GM18909 (cell line): ENCODE data around the gene APAF1.

Experiments
- ATAC-seq: cut with Tn5 transposase; IDR thresholded peaks from one replicate; pipeline ENCODE4 v1.9.1; 2021; ENCODE audit warnings: mild to moderate bottlenecking; ENCODE audit not compliant: unreplicated experiment, poor library complexity

APAF1 gene

DNA sequence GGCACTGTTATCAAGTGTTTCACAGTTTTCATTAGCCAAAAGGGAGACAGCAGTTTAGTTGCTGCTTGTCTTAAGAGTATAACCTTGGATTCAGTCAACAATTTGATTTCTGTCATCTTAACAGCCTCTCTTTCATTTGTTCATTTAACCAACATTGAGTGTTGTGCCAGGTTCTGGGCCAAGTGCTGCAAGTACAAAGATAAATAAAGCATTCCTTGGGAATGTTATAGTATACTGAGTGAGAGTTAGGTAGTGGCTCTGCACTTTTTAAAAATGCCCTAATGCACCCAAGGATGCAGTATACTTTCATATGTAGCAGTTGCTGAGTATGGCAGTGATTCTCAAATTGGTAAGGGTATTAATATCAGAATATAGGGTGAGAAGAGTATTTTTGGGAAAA, 15.4 kb downstream of the APAF1 start:
- ATAC-seq = no peak

DNA sequence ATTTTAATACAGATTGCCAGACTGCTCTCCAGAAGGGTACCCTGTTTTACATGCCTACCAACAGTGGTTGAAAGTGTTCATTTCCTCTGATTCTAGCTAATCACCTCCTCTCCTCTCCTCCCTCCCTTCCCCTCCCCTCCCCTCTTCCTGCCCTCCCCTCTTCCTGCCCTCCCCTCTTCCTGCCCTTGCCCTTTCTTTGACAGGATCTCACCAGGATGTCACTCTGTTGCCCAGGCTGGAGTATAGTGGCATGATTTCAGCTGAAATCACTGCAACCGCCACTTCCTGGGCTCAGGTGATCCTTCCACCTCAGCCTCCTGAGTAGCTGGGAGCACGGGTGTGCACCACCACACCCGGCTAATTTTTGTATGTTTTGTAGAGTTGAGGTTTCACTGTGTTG, 24.7 kb downstream of the APAF1 start:
- ATAC-seq = no peak

DNA sequence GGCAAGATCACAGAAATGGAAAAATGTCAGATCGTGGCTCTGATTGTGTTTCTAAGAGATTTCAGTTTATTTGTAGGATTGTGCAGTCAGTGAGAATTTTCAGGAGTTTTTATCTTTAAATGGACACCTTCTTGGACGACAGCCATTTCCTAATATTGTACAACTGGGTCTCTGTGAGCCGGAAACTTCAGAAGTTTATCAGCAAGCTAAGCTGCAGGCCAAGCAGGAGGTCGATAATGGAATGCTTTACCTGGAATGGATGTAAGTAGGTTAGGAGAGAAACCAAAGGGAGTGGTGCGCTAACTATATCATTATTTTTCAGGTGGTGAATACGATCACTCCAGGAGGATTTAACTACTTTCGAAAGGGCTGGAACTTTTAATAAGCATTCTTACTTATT, 26.4 kb downstream of the APAF1 start:
- no peak for ATAC-seq

DNA sequence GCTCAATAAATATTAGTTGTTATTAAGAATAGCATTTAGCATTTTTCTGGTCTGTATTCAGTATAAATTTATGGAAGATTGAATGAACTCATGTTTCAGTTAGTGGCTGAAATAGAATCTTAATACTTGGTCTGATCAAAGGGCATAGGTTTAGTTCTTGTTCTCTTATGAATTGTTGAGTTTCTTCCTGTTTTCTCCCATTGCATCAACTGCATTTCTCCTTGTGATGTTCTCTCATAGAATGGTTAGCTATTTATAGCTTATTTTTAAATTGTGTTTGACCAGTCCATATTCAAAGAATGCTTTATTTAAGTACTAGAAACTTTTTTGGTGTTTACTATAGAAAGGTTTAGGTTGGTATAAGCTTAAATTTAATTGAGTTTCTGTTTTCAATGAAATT, 29.8 kb downstream of the APAF1 start:
- no peak for ATAC-seq

DNA sequence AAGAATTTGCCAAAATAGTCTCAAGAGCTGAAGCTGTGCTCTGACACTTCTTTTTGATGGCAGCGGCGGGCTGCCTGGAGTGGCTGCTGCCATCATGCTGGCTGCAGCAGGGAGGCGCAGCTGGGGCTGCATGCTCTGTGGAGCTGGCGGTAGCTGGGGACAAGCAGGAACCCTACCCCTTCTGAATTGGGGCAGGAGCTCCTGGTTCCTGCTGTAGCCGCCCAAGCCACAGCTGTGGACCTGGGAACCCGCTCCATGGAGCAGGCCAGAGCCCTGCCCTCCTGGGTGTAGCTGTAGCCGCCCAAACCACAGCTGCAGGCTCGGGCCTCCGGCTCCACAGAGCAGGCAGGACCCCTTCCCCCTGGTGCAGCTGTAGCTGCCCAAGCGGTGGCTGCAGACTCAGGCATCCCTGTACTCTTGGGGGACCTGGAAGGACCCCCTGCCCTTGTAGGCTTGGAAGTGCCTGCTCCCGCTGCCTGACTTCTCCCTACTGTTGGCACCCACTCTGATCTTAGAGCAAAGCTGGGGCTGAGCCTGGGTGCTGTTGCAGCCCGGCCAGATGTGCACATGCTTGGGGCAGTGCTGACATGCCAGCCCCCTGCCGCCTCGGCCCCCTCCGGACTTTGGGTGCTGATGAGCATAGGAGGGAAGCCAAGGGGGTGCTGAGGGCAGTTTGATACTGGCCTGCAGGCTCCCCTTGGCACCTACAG, 33.3 kb downstream of the APAF1 start:
- ATAC-seq = no peak

DNA sequence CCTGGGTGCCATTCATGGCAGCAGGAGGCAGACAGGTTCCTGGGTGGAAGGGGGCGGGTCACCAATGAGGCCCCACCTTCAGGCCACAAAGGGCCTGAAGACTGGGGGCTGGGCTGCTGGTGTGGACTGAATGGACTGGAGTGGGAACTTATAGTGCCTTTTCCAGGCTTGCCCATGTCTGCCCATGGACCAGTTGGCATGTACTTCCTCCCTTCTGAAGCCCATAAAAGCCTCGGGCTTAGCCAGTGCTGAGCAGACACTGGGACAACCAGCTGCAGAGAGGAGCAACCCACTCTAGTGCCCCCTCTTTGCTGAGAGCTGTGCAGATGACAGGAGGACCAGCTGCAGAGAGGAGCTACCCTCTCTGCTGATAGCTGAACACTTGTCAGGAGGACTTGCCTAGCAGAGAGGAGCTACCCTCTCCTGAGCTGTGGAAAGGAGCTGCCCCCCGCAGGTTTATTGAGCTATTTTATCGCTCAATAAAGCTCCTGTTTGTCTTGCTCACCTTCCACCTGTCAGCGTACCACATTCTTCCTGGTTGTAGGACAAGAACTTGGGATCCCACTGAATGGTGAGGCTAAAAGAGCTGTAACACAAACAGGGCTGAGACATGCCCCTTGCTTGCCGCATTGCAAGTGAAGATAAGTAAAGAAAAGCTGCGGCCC, 34.0 kb downstream of the APAF1 start:
- ATAC-seq = no peak

DNA sequence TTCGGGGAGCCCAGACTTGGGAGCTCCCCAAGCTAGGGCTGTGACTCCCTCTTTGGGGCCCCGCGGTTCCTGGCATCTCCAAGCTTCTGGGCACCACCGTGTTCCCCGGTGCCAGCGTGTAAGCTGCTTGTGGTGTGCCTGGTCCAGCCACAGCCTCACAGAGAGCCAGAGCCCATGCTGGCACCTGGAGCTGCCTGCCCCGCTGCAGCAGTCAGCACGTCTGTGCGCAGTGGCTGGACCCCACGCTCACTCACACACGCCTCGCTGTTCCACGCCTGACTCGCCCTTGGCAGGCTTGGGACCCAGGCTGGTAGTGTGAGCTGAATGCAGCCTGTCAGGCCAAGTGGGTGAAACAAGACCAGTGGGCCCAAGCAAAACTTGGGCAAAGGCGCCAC, 34.5 kb downstream of the APAF1 start:
- no peak for ATAC-seq

DNA sequence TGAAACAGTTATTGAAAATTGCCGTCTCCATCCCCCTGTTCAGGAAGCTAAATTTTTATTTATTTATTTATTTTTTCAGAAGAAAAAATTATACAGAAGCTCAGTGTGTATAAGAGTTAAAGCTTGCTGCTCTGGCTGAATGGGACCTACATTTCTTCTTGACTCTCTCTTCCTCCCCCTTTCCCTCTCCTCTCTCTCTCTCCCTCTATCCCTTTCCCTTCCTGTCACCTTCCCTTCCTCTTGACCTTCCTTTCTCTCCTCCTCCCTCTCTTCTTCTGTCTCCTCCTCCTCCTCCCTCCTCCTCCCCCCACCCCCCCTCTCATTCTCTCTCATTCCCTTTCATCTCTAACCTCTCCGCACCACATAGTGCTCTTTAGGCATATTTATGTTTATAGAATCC, 39.1 kb downstream of the APAF1 start:
- no peak for ATAC-seq

DNA sequence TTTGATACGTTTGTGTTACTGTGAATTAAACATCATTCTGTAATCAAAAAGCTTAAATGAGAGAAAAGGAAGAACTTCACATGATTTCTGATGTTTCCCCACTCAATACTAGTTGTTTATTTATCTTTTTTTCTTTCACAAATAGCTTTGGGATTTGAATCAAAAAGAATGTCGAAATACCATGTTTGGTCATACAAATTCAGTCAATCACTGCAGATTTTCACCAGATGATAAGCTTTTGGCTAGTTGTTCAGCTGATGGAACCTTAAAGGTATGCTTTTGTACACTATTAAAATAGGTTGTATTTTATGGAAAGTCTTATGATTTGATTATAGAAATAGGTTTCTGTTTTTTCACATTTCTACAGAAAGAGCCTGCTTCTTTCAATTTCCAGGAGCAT, 41.5 kb downstream of the APAF1 start:
- no peak for ATAC-seq

DNA sequence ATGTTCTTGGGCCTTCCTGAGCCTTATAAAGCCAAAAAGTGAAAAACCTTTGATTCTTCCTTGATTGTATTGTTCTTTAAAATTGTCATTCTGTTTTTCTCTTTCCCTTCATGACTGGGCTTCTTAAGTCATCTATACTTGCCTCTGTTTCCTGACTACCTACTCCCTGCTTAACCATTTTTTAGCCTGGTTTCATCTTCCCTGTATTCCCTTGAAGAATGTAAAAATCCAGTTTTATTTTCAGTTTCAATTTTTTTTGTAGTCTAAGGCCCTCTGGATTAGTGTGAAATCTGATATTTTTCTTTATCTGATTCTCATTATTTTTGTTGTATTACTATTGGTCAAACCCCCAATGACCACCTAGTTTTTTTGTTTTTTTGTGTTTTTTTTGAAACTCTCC, 46.3 kb downstream of the APAF1 start:
- ATAC-seq = no peak

DNA sequence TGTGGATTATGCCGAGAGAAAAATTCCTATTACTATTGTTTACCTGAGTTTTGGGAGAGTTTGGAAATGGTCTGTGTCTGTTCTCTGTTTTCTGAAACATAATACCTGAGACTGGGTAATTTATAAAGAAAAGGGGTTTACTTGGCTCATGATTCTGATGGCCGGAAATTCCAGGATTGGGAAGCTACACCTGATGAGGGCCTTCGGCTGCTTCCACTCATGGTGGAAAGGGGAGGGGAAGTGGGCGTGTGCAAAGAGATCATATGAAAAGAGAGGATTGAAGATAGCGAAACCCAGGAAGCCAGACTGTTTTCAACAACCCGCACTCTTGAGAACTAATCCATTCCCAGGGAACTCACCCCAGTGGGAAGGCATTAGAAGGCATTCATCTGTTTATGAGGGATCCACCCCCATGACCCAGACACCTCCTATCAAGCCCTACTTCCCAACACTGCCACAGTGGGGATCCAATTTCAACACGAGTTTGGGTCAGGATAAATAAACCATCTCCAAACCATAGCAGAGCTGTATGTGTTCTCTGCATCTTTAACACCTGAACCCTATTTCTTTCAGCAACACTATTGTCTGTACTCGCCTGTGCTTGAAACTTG, 51.1 kb downstream of the APAF1 start:
- ATAC-seq = no peak

DNA sequence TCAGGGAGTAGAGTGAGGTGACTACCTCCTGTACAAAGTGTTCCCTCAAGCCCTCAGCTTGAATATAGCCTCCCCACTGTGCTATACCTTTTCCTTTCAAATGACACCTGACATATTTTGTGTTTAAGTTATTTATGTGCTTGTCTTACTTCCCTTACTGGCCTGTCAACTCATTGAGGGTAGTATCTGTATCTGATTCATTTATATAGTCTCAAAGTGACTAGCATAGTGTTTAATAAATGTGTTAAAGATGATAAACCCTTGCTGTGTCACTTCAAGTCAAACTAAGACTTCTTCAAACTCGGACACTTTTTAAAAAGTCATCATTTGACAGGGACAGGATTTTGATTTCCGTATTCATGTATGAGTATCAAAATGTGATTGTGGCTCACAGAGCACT, 52.1 kb downstream of the APAF1 start:
- no peak for ATAC-seq

DNA sequence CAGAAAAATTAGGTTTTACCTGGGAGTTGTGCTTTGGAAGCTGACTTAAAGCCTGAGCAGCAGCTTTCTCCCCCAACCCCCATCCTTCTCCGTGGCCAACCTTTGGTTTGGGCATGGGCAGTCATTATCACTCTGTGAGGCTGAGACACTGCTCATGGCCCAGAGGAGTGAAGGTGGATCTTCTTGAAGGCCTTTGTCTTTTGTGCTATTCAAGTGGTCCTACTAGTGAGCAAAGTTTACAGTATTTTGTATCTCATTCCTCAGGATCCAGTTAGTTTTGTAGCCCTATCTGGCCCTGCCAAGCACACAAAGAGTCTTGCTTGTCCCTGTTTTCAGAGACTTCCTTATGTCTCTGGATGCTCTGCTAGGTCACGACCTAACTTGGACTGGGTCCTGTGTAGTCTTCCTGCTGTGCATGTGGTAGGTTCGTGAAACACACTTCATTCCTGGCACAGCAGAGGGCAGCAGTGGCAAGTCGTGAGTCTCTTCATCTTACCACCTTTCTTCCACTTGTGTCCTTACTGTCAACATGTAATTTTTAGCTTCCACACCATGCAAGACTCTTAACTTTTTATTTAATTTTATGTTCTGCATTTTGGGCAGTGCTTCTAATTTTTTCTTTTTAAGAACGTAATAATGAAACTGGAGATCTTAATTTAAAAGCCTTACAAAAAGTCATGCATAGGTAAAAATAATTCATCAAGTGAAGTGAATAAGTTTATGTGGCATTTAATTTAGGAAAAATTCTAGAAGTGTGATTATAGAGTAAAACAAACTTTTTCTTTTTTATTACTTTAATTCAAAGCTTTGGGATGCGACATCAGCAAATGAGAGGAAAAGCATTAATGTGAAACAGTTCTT, 53.7 kb downstream of the APAF1 start:
- peak; percentile 98 for ATAC-seq

DNA sequence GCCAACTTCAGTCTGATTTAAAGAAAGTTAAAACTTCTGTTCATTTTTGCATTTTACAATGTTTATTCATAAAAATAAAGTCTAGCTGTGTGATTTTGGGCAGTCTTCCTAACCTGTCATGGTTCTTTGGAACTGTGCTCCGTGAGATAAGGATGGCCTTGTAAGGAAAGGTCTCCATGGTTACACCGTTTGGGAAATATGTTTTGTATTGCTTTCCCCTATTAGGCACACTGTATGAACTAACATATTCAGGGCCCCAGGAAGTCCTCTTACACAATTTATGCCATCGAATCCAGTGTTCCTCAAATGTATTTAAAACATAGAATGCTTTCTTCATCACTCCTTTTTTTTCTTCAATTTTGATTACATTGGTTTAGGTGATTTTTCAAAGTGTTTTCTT, 54.5 kb downstream of the APAF1 start:
- no peak for ATAC-seq

DNA sequence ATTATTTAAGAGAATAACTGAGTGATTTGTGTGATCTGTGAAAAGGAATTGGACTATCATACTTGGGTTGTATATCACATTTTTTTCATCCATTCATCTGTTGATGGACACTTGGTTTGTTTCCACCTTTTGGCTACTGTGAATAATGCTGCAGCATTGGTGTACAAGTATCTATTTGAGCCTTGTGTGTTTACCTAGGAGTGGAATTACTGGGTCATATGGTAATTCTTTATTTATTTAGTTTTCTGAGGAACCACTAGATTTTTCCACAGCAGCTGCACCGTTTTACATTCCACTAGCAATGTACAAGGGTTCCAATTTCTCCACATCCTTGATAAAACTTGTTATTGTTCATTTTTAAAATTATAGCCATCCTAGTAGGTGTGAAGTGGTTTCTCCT, 56.1 kb downstream of the APAF1 start:
- no peak for ATAC-seq

DNA sequence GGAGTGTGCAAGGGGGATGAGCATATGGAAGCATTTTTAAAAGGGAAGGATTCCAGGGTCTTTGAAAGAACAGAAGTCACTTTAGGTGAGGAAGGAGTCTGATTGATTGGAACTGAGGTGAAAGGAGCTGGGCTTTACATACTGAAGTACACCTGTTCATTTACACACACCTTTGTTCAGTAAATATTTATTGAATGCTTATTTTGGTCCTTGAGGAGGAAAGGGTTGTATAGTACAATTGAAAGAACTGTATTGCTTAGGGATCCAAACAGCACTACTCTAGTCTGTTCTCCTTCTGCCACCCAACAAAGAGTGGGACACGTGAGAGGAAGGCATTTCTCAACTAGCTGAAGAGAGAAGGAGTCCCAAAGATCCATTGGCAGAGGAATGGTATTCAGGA, 63.9 kb downstream of the APAF1 start:
- ATAC-seq = no peak

DNA sequence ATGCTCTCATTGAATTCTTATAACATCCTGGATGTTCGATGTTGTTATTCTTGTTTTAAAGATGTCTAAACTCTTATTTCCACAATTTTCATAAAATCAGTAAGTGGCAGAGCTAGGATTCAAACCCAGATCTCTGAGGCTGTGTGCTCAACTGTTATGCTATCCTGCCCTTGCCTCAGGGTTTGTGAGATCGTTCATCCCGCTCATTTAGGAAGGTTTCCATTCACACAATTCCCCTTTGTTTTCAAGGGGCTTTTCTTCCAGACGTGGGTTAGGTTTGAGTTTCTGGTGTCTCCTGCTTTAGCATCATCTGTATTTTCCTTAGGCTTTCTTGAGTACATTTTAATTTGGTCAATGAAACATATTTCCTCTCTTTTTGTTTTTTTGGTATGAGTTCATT, 69.3 kb downstream of the APAF1 start:
- ATAC-seq = no peak

DNA sequence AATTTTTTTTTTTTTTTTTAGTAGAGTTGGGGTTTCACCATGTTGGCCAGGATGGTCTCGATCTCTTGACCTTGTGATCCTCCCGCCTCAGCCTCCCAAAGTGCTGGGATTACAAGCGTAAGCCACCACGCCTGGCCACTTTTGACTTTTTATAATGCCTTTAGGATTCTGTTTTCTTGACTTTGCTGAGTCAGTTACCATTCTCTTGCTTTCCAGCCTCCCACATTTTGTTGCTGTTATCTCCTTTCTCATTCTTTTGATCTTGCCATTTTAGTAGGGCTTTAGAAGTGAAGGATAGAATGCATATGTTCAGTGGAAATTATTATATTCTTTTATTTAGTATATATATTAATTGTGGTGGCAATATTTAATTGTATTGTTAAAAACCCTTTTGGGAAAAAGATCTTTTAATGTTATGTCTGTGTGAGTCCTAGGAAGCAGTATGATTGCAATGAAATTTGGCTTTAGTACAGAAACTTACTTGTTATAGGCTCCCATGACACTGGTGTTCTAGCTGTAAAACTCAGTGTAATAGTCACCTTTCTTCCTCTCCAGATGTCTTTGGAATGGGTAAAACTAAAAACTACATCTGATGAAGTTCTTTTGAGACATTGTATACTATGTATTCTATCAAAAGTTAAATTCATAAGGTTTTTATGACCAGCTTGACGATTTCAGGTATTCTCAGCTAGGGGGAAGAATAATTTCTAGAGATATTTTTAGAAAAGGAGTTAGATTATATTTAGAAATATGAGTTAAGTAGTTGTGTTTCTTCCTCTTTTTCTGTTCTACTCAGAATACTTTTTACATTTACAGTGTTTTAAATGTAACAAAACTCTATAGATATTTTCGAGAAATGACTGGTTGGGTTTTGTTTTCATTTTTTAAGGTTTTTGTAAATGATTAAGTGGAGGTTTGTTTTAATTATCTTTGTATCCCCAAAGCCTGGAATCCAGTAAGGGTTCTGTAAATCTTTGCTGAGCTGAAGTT, 74.7 kb downstream of the APAF1 start:
- peak; percentile 74 for ATAC-seq

DNA sequence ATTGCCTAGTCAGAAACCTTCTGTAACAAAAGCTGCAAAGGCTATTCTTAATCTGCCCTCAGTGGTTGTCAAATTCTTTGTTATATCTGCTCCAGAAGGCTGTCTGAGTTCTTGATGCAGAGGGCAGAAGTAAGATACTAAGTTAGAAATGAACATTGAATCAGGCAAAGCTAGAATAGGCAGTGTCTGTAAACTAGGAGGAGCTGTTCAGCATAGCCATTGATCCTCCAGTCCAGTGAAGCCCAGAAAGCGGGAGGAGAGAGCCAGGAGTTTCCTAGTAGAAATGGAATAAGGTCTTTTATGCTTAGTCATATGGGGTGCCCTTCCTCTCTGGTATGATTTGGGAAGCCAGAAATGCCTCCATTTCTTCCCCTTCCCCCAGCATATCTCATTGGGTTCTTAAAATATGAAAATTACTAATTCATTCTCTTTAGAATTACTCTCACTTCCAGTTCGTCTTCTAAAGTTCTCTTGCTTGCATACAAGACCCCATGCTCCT, 76.2 kb downstream of the APAF1 start:
- no peak for ATAC-seq
